ENCODE measurements around the gene CNDP1.

The CNDP1 gene

GRCh38 chr18:74534150-74534969 lies at the start of gene CNDP1:
CNDP1 (plus strand) TSS chr18:74534500; CDS start chr18:74534668, 168 bp downstream.
- no peak for TF ChIP-seq USF1 (IDR thresholded peaks at IDR 0.05)

GRCh38 chr18:74486119-74486849 lies 48.0 kb upstream of the CNDP1 start:
- no peak for TF ChIP-seq TAF1 (IDR thresholded peaks at IDR 0.05; ENCODE audit: low read depth)
- TF ChIP-seq NFIC (IDR thresholded peaks at IDR 0.05): no peak
- TF ChIP-seq EP300 (IDR thresholded peaks at IDR 0.05; ENCODE audit: borderline replicate concordance): no peak
- no peak for TF ChIP-seq USF1 (IDR thresholded peaks at IDR 0.05)
- TF ChIP-seq ZBTB7A (IDR thresholded peaks at IDR 0.05; ENCODE audit: low read depth): no peak
- TF ChIP-seq TEAD4 (IDR thresholded peaks at IDR 0.05): no peak

GRCh38 chr18:74488354-74488753 lies 45.9 kb upstream of the CNDP1 start:
- TF ChIP-seq FOXM1 (IDR thresholded peaks at IDR 0.05; ENCODE audit: borderline replicate concordance, low read depth) (no peak), EP300 (IDR thresholded peaks at IDR 0.05; ENCODE audit: borderline replicate concordance) (no peak), TAF1 (IDR thresholded peaks at IDR 0.05; ENCODE audit: low read depth) (no peak), CEBPB (IDR thresholded peaks at IDR 0.05) (no peak), REST (IDR thresholded peaks at IDR 0.05; ENCODE audit: low read depth) (no peak), ZBTB7A (IDR thresholded peaks at IDR 0.05; ENCODE audit: low read depth) (no peak), RAD21 (IDR thresholded peaks at IDR 0.05; ENCODE audit: low read depth) (no peak), CREB1 (IDR thresholded peaks at IDR 0.05; ENCODE audit: low read depth) (no peak), NFIC (IDR thresholded peaks at IDR 0.05) (no peak), YY1 (IDR thresholded peaks at IDR 0.05; ENCODE audit: low read depth) (no peak), MAX (IDR thresholded peaks at IDR 0.05) (no peak), EGR1 (IDR thresholded peaks at IDR 0.05) (no peak), TCF12 (IDR thresholded peaks at IDR 0.05; ENCODE audit: low read depth) (no peak), TEAD4 (IDR thresholded peaks at IDR 0.05) (no peak), USF1 (IDR thresholded peaks at IDR 0.05) (no peak)

- no peak for TF ChIP-seq USF1 (IDR thresholded peaks at IDR 0.05)
- no peak for TF ChIP-seq TCF12 (IDR thresholded peaks at IDR 0.05; ENCODE audit: low read depth)
- TF ChIP-seq CEBPB (IDR thresholded peaks at IDR 0.05): no peak
- no peak for TF ChIP-seq NFIC (IDR thresholded peaks at IDR 0.05)
- TF ChIP-seq TEAD4 (IDR thresholded peaks at IDR 0.05): no peak
- no peak for TF ChIP-seq YY1 (IDR thresholded peaks at IDR 0.05; ENCODE audit: low read depth)
- no peak for TF ChIP-seq EGR1 (IDR thresholded peaks at IDR 0.05)
- TF ChIP-seq EP300 (IDR thresholded peaks at IDR 0.05; ENCODE audit: borderline replicate concordance): no peak
- TF ChIP-seq MAX (IDR thresholded peaks at IDR 0.05): no peak
- no peak for TF ChIP-seq FOXM1 (IDR thresholded peaks at IDR 0.05; ENCODE audit: borderline replicate concordance, low read depth)
- TF ChIP-seq TAF1 (IDR thresholded peaks at IDR 0.05; ENCODE audit: low read depth): no peak
- TF ChIP-seq ZBTB7A (IDR thresholded peaks at IDR 0.05; ENCODE audit: low read depth): no peak
- TF ChIP-seq REST (IDR thresholded peaks at IDR 0.05; ENCODE audit: low read depth): no peak
- no peak for TF ChIP-seq RAD21 (IDR thresholded peaks at IDR 0.05; ENCODE audit: low read depth)
- no peak for TF ChIP-seq CREB1 (IDR thresholded peaks at IDR 0.05; ENCODE audit: low read depth)
These were observed 45.4 kb upstream of the CNDP1 start for GRCh38 chr18:74488864-74489263.

GRCh38 chr18:74489676-74490075 lies 44.6 kb upstream of the CNDP1 start:
- no peak for TF ChIP-seq FOXM1 (IDR thresholded peaks at IDR 0.05; ENCODE audit: borderline replicate concordance, low read depth)
- no peak for TF ChIP-seq YY1 (IDR thresholded peaks at IDR 0.05; ENCODE audit: low read depth)
- TF ChIP-seq MAX (IDR thresholded peaks at IDR 0.05): no peak
- TF ChIP-seq NFIC (IDR thresholded peaks at IDR 0.05): no peak
- TF ChIP-seq RAD21 (IDR thresholded peaks at IDR 0.05; ENCODE audit: low read depth): no peak
- no peak for TF ChIP-seq ZBTB7A (IDR thresholded peaks at IDR 0.05; ENCODE audit: low read depth)
- TF ChIP-seq TCF12 (IDR thresholded peaks at IDR 0.05; ENCODE audit: low read depth): no peak
- no peak for TF ChIP-seq EGR1 (IDR thresholded peaks at IDR 0.05)
- TF ChIP-seq EP300 (IDR thresholded peaks at IDR 0.05; ENCODE audit: borderline replicate concordance): no peak
- TF ChIP-seq USF1 (IDR thresholded peaks at IDR 0.05): no peak
- TF ChIP-seq CEBPB (IDR thresholded peaks at IDR 0.05): no peak
- TF ChIP-seq TEAD4 (IDR thresholded peaks at IDR 0.05): no peak
- no peak for TF ChIP-seq REST (IDR thresholded peaks at IDR 0.05; ENCODE audit: low read depth)
- TF ChIP-seq CREB1 (IDR thresholded peaks at IDR 0.05; ENCODE audit: low read depth): no peak
- no peak for TF ChIP-seq TAF1 (IDR thresholded peaks at IDR 0.05; ENCODE audit: low read depth)

Data from Ishikawa (cell line).